PC-9 (cell line): ENCODE results near the gene UTP15. TPM values are rescaled to one million over a fixed set of nuclear protein-coding genes. Genes with fewer than 3 reads are reported as not detected.

Experiments used
- BruUV-seq: library from RNA; stranded (reverse); fragments of 400-500 nt; replicated peaks from 2 replicates; lab custom pipeline; 2021; lab: Mats Ljungman, UMichigan
- CTCF ChIA-PET: fragments of 300-600 bp; sonication (Branson Sonifier 250); formaldehyde crosslinking; loops from one replicate; lab custom pipeline; 2022; ENCODE audit warnings: antibody characterized with exemption; lab: Charles Lee
- POLR2A ChIA-PET: fragments of 300-600 bp; sonication (Branson Sonifier 250); formaldehyde crosslinking; loops from one replicate; lab custom pipeline; 2022; ENCODE audit warnings: antibody characterized with exemption; ENCODE audit not compliant: unreplicated experiment; lab: Charles Lee
- DNase-seq, 2 experiments: peaks; one replicate each; pipeline versions ENCODE4 v3.0.0 to v3.0.0-alpha.2; 2015 to 2022; ENCODE audit warnings: mixed read lengths in 1 of 2
- H2AFZ ChIP-seq: fragments of 200-600 bp; sonication (generic); 2 replicates; pipeline ENCODE4 v1.8.1; 2017; ENCODE audit warnings: antibody characterized with exemption
- H3F3A ChIP-seq: fragments of 200-600 bp; sonication (generic); 2 replicates; pipeline ENCODE4 v1.8.1; 2017; ENCODE audit warnings: antibody characterized with exemption, mild to moderate bottlenecking, low read depth; ENCODE audit not compliant: insufficient read depth
- H3K27ac ChIP-seq: fragments of 200-600 bp; sonication (generic); 2 replicates; pipeline ENCODE4 v1.6.1; 2016; ENCODE audit warnings: mixed run types
- H3K27me3 ChIP-seq: fragments of 200-600 bp; sonication (generic); 2 replicates; pipeline ENCODE4 v1.6.1; 2016; ENCODE audit warnings: low read depth, mixed run types; ENCODE audit not compliant: insufficient read depth
- H3K36me3 ChIP-seq: fragments of 200-600 bp; sonication (generic); 2 replicates; pipeline ENCODE4 v1.6.1; 2016; ENCODE audit warnings: low read depth, mixed run types
- H3K4me1 ChIP-seq: fragments of 200-600 bp; sonication (generic); replicated peaks from 2 replicates; pipeline ENCODE4 v1.6.1; 2016; ENCODE audit warnings: mixed run types; ENCODE audit not compliant: insufficient read depth
- H3K4me2 ChIP-seq: fragments of 200-600 bp; sonication (generic); 2 replicates; pipeline ENCODE4 v1.6.1; 2017; ENCODE audit warnings: mixed run types
- H3K4me3 ChIP-seq: fragments of 200-600 bp; sonication (generic); 2 replicates; pipeline ENCODE4 v1.6.1; 2016; ENCODE audit warnings: mixed run types
- H3K79me2 ChIP-seq: fragments of 200-600 bp; sonication (generic); 2 replicates; pipeline ENCODE4 v1.6.1; 2017; ENCODE audit warnings: low read depth, mixed run types
- H3K9me2 ChIP-seq: fragments of 200-600 bp; sonication (generic); 2 replicates; pipeline ENCODE4 v1.8.1; 2017; ENCODE audit warnings: mild to moderate bottlenecking; ENCODE audit not compliant: insufficient read depth
- H3K9me3 ChIP-seq: fragments of 200-600 bp; sonication (generic); 2 replicates; pipeline ENCODE4 v1.8.1; 2016; ENCODE audit warnings: low read depth; ENCODE audit not compliant: insufficient read depth
- H4K20me1 ChIP-seq: fragments of 200-600 bp; sonication (generic); 2 replicates; pipeline ENCODE4 v1.8.1; 2017; ENCODE audit not compliant: insufficient read depth
- EZH2 ChIP-seq: fragments of 200-600 bp; sonication (generic); IDR thresholded peaks from 2 replicates; pipeline ENCODE4 v1.8.0; 2017; ENCODE audit warnings: antibody characterized with exemption, low read depth
- intact Hi-C: fragments of 100-400 bp; cut with micrococcal nuclease; formaldehyde crosslinking; loops from one replicate; pipeline ENCODE4 v1.10.0; 2022; ENCODE audit not compliant: unreplicated experiment
- total RNA-seq: library from RNA; stranded (reverse); gene quantifications from 2 replicates; pipeline ENCODE4 v1.2.3, GENCODE V29; 2021
- TF ChIP-seq, protein P1 (sequence below): fragments of 200-600 bp; sonication (generic); conservative IDR thresholded peaks from 2 replicates; pipeline ENCODE4 v1.6.1; 2017; ENCODE audit warnings: mixed run types, antibody characterized with exemption, mild to moderate bottlenecking, moderate library complexity

UTP15 gene
- total RNA-seq, 1 experiment from 2014 or later = 19.4 TPM

GRCh38 chr5:73591698-73592501 is 26.4 kb downstream of the UTP15 start:
- intact Hi-C loops = loop anchor here (1.0 to 10.0 kb wide), 5 partner anchors 63 to 1057 kb away; no protein-coding TSS in a partner anchor
- CTCF ChIA-PET = interaction anchor here (0.6 to 1.7 kb wide), 7 partner anchors 77 to 209 kb away, joined by 3 to 7 read pairs (median 3); no protein-coding TSS in a partner anchor
- POLR2A ChIA-PET = interaction anchor here (0.7 kb wide), 3 partner anchors 37 to 51 kb away, joined by 3 to 4 read pairs (median 3); no protein-coding TSS in a partner anchor
- 0 out of 2 replicates have a peak overlapping the region, but pooled peaks have one; percentile 5 for H3K4me2 ChIP-seq
- H3K9me2 ChIP-seq = no peaks in the 10 kb centered on the region; the same call in 1 of the 2 replicates
- no peaks in the 10 kb centered on the region for H3K9me3 ChIP-seq
- DNase-seq = peak in 1 of 2 experiments; percentile 73
- no peak overlapping the region for H3K27ac ChIP-seq
- no peaks in the 10 kb centered on the region for H4K20me1 ChIP-seq
- no peak overlapping the region for H2AFZ ChIP-seq
- H3K4me3 ChIP-seq = no peak overlapping the region
- no peaks in the 10 kb centered on the region for H3K36me3 ChIP-seq
- TF ChIP-seq, protein P1, sequence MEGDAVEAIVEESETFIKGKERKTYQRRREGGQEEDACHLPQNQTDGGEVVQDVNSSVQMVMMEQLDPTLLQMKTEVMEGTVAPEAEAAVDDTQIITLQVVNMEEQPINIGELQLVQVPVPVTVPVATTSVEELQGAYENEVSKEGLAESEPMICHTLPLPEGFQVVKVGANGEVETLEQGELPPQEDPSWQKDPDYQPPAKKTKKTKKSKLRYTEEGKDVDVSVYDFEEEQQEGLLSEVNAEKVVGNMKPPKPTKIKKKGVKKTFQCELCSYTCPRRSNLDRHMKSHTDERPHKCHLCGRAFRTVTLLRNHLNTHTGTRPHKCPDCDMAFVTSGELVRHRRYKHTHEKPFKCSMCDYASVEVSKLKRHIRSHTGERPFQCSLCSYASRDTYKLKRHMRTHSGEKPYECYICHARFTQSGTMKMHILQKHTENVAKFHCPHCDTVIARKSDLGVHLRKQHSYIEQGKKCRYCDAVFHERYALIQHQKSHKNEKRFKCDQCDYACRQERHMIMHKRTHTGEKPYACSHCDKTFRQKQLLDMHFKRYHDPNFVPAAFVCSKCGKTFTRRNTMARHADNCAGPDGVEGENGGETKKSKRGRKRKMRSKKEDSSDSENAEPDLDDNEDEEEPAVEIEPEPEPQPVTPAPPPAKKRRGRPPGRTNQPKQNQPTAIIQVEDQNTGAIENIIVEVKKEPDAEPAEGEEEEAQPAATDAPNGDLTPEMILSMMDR = no peak
- peaks cover 14% of the 10 kb centered on the region; the same call in 1 of the 2 replicates for H3F3A ChIP-seq
- BruUV-seq = no TSS peak
- H3K27me3 ChIP-seq = no peaks in the 10 kb centered on the region
- peaks cover 17% of the 10 kb centered on the region for H3K4me1 ChIP-seq
- H3K79me2 ChIP-seq = no peaks in the 10 kb centered on the region

DNA sequence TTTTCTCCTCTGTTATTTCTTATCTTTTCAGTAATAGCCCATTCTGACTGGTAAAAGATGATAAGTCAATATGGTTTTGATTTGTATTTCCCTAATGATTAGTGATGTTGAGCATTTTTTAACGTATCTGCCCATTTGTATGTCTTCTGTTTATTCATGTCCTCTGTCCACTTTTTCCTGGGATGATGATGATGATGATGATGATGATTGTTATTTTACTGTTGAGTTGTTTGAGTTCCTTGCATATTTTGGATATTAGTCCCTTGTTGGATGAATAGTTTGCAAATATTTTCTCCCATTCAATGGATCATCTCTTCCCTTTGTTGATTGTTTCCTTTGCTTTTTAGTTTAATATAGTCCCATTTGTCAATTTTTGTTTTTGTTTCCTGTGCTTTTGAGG is 27.0 kb downstream of the UTP15 start:
- Histone ChIP-seq H3K9me3 (no peaks in the 10 kb centered on the region), H3K9me2 (no peaks in the 10 kb centered on the region; the same call in 1 of the 2 replicates), H2AFZ (no peak overlapping the region), H3F3A (peaks cover 14% of the 10 kb centered on the region; the same call in 1 of the 2 replicates), H3K27ac (no peak overlapping the region), H3K4me3 (no peak overlapping the region), H3K36me3 (no peaks in the 10 kb centered on the region), H3K79me2 (no peaks in the 10 kb centered on the region), H3K4me2 (no peak overlapping the region), H4K20me1 (no peaks in the 10 kb centered on the region), H3K4me1 (peaks cover 17% of the 10 kb centered on the region), H3K27me3 (no peaks in the 10 kb centered on the region)
- POLR2A ChIA-PET = interaction anchor here (0.7 kb wide), 1 partner anchor 50 kb away, joined by 3 read pairs; no protein-coding TSS in a partner anchor
- no peak for DNase-seq
- TF ChIP-seq, protein P1 = no peak
- no peak for TF ChIP-seq EZH2
- CTCF ChIA-PET = interaction anchor here (0.6 to 0.7 kb wide), 2 partner anchors 194 to 208 kb away, joined by 3 read pairs; no protein-coding TSS in a partner anchor
- BruUV-seq = no TSS peak
- intact Hi-C loops = loop anchor here (2.0 to 10.0 kb wide), 3 partner anchors 62 to 310 kb away; no protein-coding TSS in a partner anchor

DNA sequence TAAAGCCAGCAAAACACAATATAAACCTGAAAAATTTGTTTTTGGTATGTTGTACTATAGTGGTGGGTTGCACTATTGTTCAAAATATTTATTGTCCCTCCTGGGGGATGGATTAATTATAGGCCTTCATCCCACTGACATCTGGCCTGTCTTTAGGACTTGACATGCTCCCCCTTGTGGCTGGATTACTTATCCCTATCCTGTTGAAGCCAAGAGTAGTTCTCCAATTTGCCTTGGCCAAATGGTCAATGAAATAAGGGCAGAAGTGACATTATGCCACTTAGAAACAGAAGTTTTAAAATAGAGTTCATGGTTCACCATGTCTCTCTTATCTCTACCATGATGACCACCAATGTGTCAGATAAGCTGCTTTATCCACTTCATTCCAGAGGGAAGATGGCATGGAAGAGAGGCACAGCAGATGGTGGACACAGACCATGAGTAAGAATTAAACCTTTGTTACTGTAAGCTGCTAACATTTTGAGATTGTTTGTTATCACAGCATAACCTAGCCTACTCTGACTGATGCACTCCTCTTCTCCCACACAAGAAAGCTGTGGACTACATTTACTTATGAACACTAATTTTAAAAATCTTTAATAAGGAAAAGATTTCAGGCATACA is 31.3 kb downstream of the UTP15 start:
- H2AFZ ChIP-seq = no peak overlapping the region
- H3K4me3 ChIP-seq = no peak overlapping the region
- no peak overlapping the region for H3K4me2 ChIP-seq
- DNase-seq = no peak
- intact Hi-C loops = loop anchor here (10.0 kb wide), 1 partner anchor 58 kb away; no protein-coding TSS in a partner anchor
- H3K27me3 ChIP-seq = no peaks in the 10 kb centered on the region
- no peak overlapping the region for H3K27ac ChIP-seq
- H4K20me1 ChIP-seq = no peaks in the 10 kb centered on the region
- TF ChIP-seq EZH2 = no peak
- TF ChIP-seq, protein P1 = peak; percentile 77
- peaks cover 5% of the 10 kb centered on the region; the same call in 1 of the 2 replicates for H3K9me3 ChIP-seq
- ChIA-PET POLR2A (no interaction called here), CTCF (interaction anchor here (0.6 kb wide), 1 partner anchor 1098 kb away, joined by 7 read pairs; no protein-coding TSS in a partner anchor)
- peaks cover 10% of the 10 kb centered on the region; the same call in 1 of the 2 replicates for H3F3A ChIP-seq
- peaks cover 10% of the 10 kb centered on the region for H3K4me1 ChIP-seq
- no peaks in the 10 kb centered on the region for H3K79me2 ChIP-seq
- BruUV-seq = no TSS peak
- H3K36me3 ChIP-seq = no peaks in the 10 kb centered on the region
- H3K9me2 ChIP-seq = no peaks in the 10 kb centered on the region; the same call in 1 of the 2 replicates
